Heart right ventricle (tissue), 16 donors: ENCODE data around the gene FAF1. TPM values are rescaled to one million over a fixed set of nuclear protein-coding genes. Genes with fewer than 3 reads are reported as not detected.

Experiments used
- ATAC-seq, 8 donors: fragments of 200-7000 bp; cut with Tn5 transposase; one replicate each; pipeline ENCODE4 v1.9.1; 2020; ENCODE audit warnings: mild to moderate bottlenecking in 8 of 8, moderate library complexity in 8 of 8, moderate number of reproducible peaks in 1 of 8
- DNase-seq, 2 donors: peaks; one replicate each; pipeline ENCODE4 v3.0.0-alpha.2; 2020
- H3K27ac ChIP-seq, 10 donors: fragments of 200-600 bp; sonication (generic) in 2 of 10; one replicate each; pipeline versions ENCODE4 v1.5.0 to v1.8.0; 2020 to 2022; ENCODE audit warnings: mild to moderate bottlenecking in 3 of 10
- H3K27me3 ChIP-seq, 7 donors: fragments of 200-600 bp; one replicate each; pipeline ENCODE4 v1.8.0; 2021 to 2022; ENCODE audit warnings: mild to moderate bottlenecking in 2 of 7
- H3K36me3 ChIP-seq, 9 donors: fragments of 200-600 bp; sonication (generic) in 1 of 9; one replicate each; pipeline versions ENCODE4 v1.5.0 to v1.8.0; 2020 to 2022; ENCODE audit warnings: mild to moderate bottlenecking in 2 of 9
- H3K4me1 ChIP-seq, 9 donors: fragments of 200-600 bp; sonication (generic) in 1 of 9; one replicate each; pipeline versions ENCODE4 v1.5.0 to v1.8.0; 2020 to 2022; ENCODE audit warnings: mild to moderate bottlenecking in 4 of 9
- H3K4me3 ChIP-seq, 10 donors: fragments of 200-600 bp; sonication (generic) in 2 of 10; one replicate each; pipeline versions ENCODE4 v1.5.0 to v1.8.0; 2020 to 2022; ENCODE audit warnings: mild to moderate bottlenecking in 7 of 10, moderate library complexity in 2 of 10
- H3K9me3 ChIP-seq, 11 donors: fragments of 200-600 bp in 10 of 11; sonication (generic) in 2 of 11; one replicate each; pipeline versions ENCODE4 v1.5.0 to v1.8.0; 2013 to 2022; ENCODE audit warnings: mild to moderate bottlenecking in 2 of 11, control low read depth in 1 of 11, moderate library complexity in 1 of 11
- WGBS, 2 donors: extraction: QIAGEN DNeasy Blood & Tissue Kit; methylation state at CpG; one replicate each; pipeline ENCODE4 v1.1.7; 2013; ENCODE audit warnings: inconsistent platforms in 1 of 2; 5-methylcytosine and 5-hydroxymethylcytosine counted together
- intact Hi-C, 10 donors: fragments of 100-400 bp; cut with DNase I; formaldehyde crosslinking; loops; one replicate each; pipeline versions ENCODE4 v1.11.1 to v1.14.2; 2022
- polyA plus RNA-seq, 2 donors: library from polyadenylated mRNA; stranded (reverse); fragments of 200-250 nt; gene quantifications; one replicate each; pipeline ENCODE4 v1.2.3, GENCODE V29; 2013
- total RNA-seq, 10 donors: library from RNA; stranded (reverse); fragmentation: NEBNext Ultra II Directional in 3 of 10; extraction: Animal tissue kit (Norgen Biotek cat#: 25700) in 3 of 10; gene quantifications; one replicate each; pipeline versions ENCODE4 v1.2.1 to v1.2.4, GENCODE V29; 2021 to 2023
- TF ChIP-seq, protein P1 (sequence below), 9 donors: fragments of 200-600 bp; sonication (generic) in 2 of 9; IDR thresholded peaks; one replicate each; pipeline versions ENCODE4 v1.5.0 to v1.8.0; 2021 to 2022; ENCODE audit warnings: antibody characterized with exemption in 9 of 9, mild to moderate bottlenecking in 5 of 9, moderate library complexity in 1 of 9
- donor health status: Arrhythmogenic right ventricular cardiomyopathy.
- donor health status: ischemic (EF 13 %, LVEDD 7.1; RV severe dilation, severe dysfunction).
- donor health status: healthy with polysubstance abuse.
- donor health status: DM: no; HTN: yes; CAD: no.
- donor health status: DM: no; HTN: no; CAD: no.
- donor health status: ischemic (EF 25% LVEDD 6.9; RV normal size, moderate dysfunction).
- donor health status: ischemic (EF 25% LVEDD 5.7; RV mildly dilated, moderate dysfunction).
- donor health status: healthy.
- donor health status: DM: yes; HTN: yes; CAD: no.
- donor health status: Ischemic cardiomyopathy.
- donor health status: ischemic (EF 35%, LVEDD 5.7; RV mildly dilated, moderate dysfunction).
- donor health status: nonischemic (EF 11% LVEDD 7.7; RV severe dilation, severe dysfunction).
- donor health status: DM: yes; HTN: yes; CAD: no.
- donor health status: PGD.
- donor health status: ischemic (EF 29% LVEDD 5.4; RV normal size, mild dysfunction).
- donor health status: nonischemic (EF 23%, LVEDD 6.1; RV moderate dilation, normal function).

The FAF1 gene
- total and polyA plus RNA-seq, 12 donors, result 30.9 to 102 (median 88.9) TPM

DNA sequence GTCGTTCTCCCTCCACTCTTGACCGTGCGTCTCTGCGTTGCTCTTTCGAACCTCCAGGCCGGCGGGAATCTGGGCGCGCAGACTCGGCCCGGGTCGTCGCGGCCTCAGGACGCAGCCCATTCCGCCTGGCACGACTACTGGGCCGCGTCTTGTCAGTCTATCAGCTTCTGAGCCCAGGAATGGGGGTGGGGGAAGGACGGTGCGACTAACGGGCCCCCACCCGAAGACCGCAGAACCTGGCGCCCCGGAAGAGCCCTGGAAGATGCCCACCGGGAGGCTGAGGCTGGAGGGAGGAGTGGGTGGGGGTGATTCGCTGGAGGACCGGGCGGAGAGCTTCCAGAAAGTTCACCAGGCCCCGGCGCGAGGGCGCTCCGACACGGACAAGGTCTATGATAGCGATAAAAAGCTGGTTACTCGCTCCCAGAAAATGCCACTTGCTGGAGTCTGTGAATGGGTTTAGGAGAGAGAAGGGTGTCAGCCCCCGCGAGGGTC lies 535.1 kb downstream of the FAF1 start:
- WGBS, 2 donors, result 5 to 7% methylated on average over 40 of the region's 40 CpGs
- DNase-seq, result no peak
- intact Hi-C loops, result no loop called here
- peak overlapping the region in 6 of 10 donors; percentile 37 to 52 (median 43) for H3K4me3 ChIP-seq
- peaks cover 19 to 66% (median 49%) of the 10 kb centered on the region in 9 donors for H3K4me1 ChIP-seq
- no peak for ATAC-seq
- H3K36me3 ChIP-seq, result no peaks in the 10 kb centered on the region
- no peak overlapping the region for H3K27ac ChIP-seq
- H3K9me3 ChIP-seq, result no peaks in the 10 kb centered on the region
- peaks cover 88 to 100% (median 100%) of the 10 kb centered on the region in 7 donors for H3K27me3 ChIP-seq
- TF ChIP-seq, protein P1, sequence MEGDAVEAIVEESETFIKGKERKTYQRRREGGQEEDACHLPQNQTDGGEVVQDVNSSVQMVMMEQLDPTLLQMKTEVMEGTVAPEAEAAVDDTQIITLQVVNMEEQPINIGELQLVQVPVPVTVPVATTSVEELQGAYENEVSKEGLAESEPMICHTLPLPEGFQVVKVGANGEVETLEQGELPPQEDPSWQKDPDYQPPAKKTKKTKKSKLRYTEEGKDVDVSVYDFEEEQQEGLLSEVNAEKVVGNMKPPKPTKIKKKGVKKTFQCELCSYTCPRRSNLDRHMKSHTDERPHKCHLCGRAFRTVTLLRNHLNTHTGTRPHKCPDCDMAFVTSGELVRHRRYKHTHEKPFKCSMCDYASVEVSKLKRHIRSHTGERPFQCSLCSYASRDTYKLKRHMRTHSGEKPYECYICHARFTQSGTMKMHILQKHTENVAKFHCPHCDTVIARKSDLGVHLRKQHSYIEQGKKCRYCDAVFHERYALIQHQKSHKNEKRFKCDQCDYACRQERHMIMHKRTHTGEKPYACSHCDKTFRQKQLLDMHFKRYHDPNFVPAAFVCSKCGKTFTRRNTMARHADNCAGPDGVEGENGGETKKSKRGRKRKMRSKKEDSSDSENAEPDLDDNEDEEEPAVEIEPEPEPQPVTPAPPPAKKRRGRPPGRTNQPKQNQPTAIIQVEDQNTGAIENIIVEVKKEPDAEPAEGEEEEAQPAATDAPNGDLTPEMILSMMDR (IDR thresholded peaks at IDR 0.05), result no peak

DNA sequence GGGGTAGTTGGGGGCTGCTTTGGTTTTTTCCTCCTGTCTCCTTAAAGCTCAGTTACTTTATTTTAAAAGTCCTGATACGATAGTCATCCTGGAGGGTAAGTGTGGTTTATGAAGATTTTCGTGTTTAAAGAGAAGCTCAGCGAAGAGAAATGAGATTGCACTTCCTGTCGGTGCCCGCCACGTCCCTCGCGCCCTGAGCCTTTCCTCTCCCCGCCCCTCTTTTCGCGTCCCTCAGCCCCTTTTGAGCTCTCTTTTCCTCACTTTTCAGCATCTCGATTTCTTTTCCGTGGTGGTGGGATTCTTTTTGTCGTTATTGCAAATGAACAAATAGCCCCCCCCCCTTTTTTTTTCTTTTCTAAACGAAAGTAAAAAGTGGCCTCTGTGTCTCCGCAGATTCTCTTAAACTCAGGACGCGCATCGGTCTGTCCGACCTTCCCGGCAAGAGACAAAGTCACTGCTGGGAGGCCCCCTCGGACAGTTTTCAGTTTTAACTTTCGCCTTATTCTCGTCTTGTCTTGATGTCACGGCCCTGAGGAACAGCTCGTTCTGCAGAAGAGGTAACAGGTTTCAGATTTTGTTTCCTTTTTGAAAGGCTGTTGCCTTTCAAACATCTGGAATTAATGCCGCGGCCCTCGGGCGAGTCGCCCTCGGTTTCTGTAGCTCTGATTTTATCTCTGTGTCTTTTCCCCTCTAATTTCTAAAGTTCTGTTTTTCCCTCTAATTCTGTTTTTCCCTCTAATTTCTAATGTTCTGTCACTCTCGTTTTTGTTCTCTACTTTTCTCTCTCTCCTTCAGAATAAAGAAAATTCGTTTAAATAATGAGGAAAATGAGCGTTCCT lies 535.8 kb downstream of the FAF1 start:
- 3 to 5% methylated on average over 35 of the region's 35 CpGs for WGBS, 2 donors
- intact Hi-C loops, result no loop called here
- no peak for ATAC-seq
- Histone ChIP-seq H3K27me3 (peaks cover 93 to 100% (median 100%) of the 10 kb centered on the region in 7 donors), H3K9me3 (no peaks in the 10 kb centered on the region), H3K36me3 (no peaks in the 10 kb centered on the region), H3K27ac (no peak overlapping the region), H3K4me1 (peaks cover 19 to 70% (median 52%) of the 10 kb centered on the region in 9 donors), H3K4me3 (peak overlapping the region in 9 of 10 donors; percentile 10 to 52 (median 39))
- DNase-seq, result no peak
- TF ChIP-seq, protein P1 (IDR thresholded peaks at IDR 0.05), result no peak

DNA sequence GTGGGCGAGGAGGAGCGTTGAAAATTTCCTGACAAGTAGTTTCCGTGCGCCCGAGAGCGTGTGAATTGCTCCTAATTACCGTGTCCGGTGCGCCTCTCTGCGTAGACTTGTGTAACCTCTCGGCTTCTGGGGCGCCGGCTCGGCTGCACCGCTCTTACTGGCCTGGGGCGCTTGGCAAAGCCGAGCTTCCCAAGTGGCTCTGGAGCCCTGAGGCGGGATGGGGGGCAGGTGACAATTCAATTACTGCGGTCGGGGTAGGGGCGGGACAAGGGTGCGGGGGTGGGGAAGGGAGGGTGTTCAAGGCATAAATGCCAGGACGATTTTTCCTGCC lies 536.4 kb downstream of the FAF1 start:
- no peak overlapping the region for H3K27ac ChIP-seq
- H3K4me1 ChIP-seq, result peaks cover 20 to 73% (median 56%) of the 10 kb centered on the region in 9 donors
- peaks cover 92 to 100% (median 99%) of the 10 kb centered on the region in 7 donors for H3K27me3 ChIP-seq
- 1% methylated on average over 23 of the region's 23 CpGs for WGBS, 2 donors
- DNase-seq (no peak), ATAC-seq (peak in 2 of 8 donors; percentile 13 to 38)
- TF ChIP-seq, protein P1 (IDR thresholded peaks at IDR 0.05), result no peak
- H3K9me3 ChIP-seq, result no peaks in the 10 kb centered on the region
- intact Hi-C loops, result no loop called here
- H3K4me3 ChIP-seq, result peak overlapping the region in 9 of 10 donors; percentile 10 to 52 (median 39)
- no peaks in the 10 kb centered on the region for H3K36me3 ChIP-seq

DNA sequence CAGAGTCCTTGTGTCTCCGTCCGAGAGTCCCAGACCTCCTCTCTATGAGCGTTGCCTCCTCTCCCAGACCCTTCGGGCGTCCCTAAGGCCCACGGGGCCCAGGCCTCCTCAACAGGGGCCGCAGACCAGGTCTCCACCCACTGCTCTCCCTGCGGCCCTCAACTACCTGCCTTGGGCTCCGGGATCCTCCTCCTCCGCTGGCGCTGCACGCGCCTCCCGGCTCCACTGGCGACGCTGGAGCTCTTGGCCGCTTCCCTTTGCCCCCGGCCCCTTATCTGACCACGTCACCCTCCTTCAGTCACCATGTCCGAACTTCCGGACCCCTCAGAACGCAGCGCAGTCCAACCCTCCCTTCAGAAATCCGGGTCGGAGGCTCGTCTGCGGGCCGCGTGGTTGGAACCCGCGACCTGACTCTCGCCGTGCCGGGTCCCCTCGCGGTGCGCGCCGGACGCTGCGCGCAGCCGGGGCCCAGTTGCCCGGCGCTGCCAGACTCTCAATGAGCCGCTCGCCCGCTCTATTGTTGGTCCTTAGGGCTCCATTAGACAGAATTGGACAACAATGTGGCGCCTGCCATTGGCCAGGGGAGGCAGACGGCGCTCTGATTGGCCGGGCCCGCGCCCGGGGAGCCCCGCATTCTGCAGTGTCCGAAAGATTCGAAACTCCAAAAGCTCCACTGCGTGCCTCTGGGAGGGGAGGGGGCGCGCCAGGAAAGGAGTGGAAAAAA lies 537.0 kb downstream of the FAF1 start, which contains the start of gene DMRTA2:
TSS of gene DMRTA2 (minus strand) at position 498 of the 724 bp plus-strand sequence. CDS start 1,907 bp downstream, outside the sequence.
- Histone ChIP-seq H3K4me3 (peak within 1 kb of the TSS; percentile 10 to 52 (median 38)), H3K36me3 (no peaks in the 10 kb centered on the region), H3K27ac (no peak within 1 kb of the TSS), H3K4me1 (peaks cover 22 to 79% (median 61%) of the 10 kb centered on the region in 9 donors), H3K27me3 (peaks cover 88 to 100% (median 99%) of the 10 kb centered on the region in 7 donors), H3K9me3 (no peaks in the 10 kb centered on the region)
- ATAC-seq (peak in 3 of 8 donors; percentile 25 to 43 (median 36)), DNase-seq (no peak)
- intact Hi-C loops, result no loop called here
- WGBS, 2 donors, result 1 to 2% methylated on average over 57 to 61 of the region's 61 CpGs
- TF ChIP-seq, protein P1 (IDR thresholded peaks at IDR 0.05), result no peak
